GM18951 (cell line): Measurements from ENCODE around the gene SPHK1.

Source experiments
- POLR2A ChIP-seq: IDR thresholded peaks from 4 replicates; pipeline ENCODE4 v1.6.1; 2011; ENCODE audit warnings: mild to moderate bottlenecking; ENCODE audit not compliant: insufficient read length, insufficient read depth; ENCODE audit errors: extremely low read depth
- in situ Hi-C: fragments of 300-500 bp; cut with MboI; formaldehyde crosslinking; loops from one replicate; pipeline ENCODE4 v1.12.0; 2022; ENCODE audit warnings: low sequenced_read_pairs, mixed read lengths, inconsistent platforms; ENCODE audit not compliant: unreplicated experiment

SPHK1 gene

DNA sequence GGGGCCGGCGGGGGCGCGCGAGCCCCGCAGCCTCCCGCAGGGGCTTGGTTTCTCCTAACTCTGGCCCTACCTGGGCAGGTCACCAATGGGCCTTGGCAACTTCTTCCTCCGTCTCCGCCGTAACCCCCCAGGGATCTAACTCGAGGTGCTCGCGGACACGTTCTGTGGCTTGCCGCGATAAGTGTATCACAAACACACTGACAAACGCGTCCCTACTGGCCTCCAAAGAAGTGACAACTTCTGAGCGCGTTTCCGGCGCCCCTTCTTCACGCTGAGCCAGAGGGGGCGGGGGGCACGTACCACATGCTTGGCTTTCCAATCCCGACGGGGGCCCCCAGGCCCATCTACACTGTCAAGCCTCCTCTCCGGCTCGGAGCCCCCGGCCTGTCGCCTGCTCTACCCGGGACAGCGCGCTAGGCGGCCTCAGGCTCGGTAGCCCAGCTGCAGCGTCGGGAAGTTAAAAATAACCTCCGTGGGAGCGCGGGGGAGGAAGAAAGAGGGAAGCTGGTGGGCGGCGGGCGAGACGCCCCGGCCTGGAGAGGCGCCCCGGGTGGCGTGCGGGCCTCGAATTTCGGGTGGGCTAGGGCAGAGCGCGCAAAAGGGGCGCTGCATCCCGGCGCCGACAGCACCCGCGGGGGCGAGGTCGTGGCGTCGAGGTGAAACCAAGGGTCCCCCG is 725 bp upstream of the SPHK1 start:
- peak; percentile 1 for TF ChIP-seq POLR2A
- in situ Hi-C loops: no loop called here

- no peak for TF ChIP-seq POLR2A
- in situ Hi-C loops: no loop called here
Observed at GRCh38 chr17:76384987-76385891, 830 bp downstream of the SPHK1 start.

GRCh38 chr17:76385892-76386786 is 1.7 kb downstream of the SPHK1 start:
- in situ Hi-C loops: no loop called here
- TF ChIP-seq POLR2A: no peak

DNA sequence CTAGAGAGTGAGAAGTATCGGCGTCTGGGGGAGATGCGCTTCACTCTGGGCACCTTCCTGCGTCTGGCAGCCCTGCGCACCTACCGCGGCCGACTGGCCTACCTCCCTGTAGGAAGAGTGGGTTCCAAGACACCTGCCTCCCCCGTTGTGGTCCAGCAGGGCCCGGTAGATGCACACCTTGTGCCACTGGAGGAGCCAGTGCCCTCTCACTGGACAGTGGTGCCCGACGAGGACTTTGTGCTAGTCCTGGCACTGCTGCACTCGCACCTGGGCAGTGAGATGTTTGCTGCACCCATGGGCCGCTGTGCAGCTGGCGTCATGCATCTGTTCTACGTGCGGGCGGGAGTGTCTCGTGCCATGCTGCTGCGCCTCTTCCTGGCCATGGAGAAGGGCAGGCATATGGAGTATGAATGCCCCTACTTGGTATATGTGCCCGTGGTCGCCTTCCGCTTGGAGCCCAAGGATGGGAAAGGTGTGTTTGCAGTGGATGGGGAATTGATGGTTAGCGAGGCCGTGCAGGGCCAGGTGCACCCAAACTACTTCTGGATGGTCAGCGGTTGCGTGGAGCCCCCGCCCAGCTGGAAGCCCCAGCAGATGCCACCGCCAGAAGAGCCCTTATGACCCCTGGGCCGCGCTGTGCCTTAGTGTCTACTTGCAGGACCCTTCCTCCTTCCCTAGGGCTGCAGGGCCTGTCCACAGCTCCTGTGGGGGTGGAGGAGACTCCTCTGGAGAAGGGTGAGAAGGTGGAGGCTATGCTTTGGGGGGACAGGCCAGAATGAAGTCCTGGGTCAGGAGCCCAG is 2.8 kb downstream of the SPHK1 start:
- in situ Hi-C loops: no loop called here
- TF ChIP-seq POLR2A: no peak

- TF ChIP-seq POLR2A: no peak
- in situ Hi-C loops: no loop called here
Observed at GRCh38 chr17:76388966-76389888, 4.8 kb downstream of the SPHK1 start.

DNA sequence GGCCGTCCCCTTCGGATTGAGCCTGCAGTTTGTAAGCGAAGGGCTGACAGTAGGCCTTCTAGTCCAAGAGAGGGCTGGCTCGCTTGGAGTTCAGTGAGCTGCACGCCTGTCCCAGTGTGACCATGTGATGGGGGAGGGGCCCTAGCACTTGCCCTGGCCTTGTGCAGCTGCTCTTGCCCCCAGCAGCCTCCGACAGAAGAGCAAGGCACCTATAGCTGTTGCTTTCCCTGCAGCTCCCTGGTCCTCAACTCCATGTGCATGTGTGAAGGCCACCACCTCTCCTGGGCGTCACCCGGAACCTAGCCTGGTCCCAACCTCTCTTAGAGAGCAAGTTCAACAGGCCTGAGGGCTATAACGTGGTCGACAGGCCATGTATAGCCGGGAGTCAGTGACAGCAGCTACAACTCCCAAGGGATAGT is 5.6 kb downstream of the SPHK1 start:
- TF ChIP-seq POLR2A: no peak
- in situ Hi-C loops: loop anchor here (5.0 kb wide), 1 partner anchor 88 kb away; no protein-coding TSS in a partner anchor

DNA sequence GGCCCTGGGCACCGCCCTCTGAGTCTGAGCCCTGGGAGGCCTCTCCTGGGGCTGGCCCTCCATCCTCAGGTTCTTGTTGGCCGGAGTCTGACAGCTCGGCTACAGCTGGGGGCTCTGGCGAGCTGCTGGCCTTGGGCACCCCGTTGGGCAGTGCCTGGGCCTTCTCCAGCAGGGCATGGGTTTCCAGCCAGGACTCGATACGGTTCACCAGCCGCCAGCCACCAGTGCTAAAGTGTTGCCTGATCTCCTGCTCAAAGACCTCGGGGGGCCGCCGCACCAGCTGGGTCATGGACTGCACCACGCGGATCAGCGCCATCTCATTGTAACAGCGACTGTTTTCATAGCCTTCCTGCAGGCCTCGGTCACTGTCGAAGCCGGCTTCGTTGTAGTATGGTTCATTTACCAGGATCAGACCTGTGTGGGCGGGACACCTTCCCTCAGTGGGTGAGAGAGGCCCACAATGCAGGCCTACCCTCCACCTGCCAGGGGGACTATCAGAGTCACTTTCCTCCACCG is 6.8 kb downstream of the SPHK1 start:
- no peak for TF ChIP-seq POLR2A
- in situ Hi-C loops: loop anchor here (5.0 kb wide), 1 partner anchor 89 kb away; no protein-coding TSS in a partner anchor

DNA sequence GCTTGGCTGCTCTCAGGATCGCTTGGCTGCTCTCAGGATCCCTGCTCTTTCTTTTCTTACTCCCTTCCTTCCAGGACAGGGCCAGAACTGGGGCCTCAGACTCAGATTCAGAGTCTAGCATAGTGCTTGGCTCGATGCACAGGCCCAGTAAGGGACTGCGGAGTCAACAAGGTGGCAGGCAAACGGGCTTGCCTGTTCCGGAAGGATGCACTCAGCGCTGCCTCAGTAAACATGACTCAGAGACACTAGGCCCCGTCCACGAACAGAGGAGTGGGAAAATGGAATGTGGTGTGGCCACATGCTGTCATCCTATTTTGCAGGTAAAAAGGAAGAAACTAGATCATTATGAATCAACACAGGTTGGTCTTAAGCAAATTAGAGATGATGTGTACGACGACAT is 9.8 kb downstream of the SPHK1 start:
- in situ Hi-C loops: loop anchor here (5.0 kb wide), 1 partner anchor 92 kb away; no protein-coding TSS in a partner anchor

DNA sequence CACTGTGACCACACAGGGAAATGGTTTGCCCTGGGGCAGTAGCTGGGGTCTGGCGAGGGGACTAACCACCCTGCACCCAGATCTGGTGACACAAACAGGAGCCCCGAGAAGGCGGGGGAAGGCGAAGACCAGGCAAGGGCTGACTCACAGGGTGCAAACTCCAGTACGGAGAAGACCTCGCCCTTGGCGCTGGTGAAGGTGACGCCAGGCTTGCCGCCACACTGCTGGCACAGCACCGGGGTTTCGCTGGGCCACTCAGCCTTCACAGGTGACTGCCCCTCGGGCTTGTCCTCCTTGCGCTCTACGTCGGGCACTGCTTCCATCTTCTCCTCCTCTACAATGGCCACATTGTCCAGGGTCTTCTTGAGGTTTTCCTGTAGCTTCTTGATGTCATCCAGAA is 11.6 kb downstream of the SPHK1 start:
- in situ Hi-C loops: no loop called here
- no peak for TF ChIP-seq POLR2A

More for the DNA sequence above, 9.8 kb downstream of the SPHK1 start:
- no peak for TF ChIP-seq POLR2A

DNA sequence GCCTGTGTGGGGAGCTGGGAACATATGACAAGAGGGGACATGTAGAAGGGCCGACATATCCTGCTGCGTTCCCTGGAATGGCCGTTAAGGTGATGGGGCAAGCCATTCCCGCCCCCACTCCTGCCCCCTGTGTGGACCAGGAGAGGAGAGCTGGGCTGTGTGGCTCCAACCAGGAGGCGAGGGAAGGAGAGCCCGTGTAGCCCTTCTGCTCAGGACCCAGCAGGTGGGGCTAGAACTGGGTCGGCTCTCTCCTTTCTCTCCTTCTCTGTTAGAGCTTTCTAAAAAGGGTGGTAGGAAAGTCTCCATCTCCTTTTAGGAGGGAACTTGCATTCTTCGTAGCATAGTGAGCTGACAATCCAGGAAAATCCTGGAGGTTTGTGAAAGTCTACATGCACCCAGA is 12.8 kb downstream of the SPHK1 start:
- TF ChIP-seq POLR2A: no peak
- in situ Hi-C loops: no loop called here
